Dermis lymphatic vessel endothelial cell (primary cell): ENCODE data around the gene USP5. TPM values are rescaled to one million over a fixed set of nuclear protein-coding genes. Genes with fewer than 3 reads are reported as not detected.

Experiments used
- total RNA-seq: library from RNA; depleted of rRNA; stranded (reverse); fragments of >200 nt; gene quantifications from 2 replicates; pipeline ENCODE4 v1.2.1, GENCODE V29; 2014

USP5 gene, protein sequence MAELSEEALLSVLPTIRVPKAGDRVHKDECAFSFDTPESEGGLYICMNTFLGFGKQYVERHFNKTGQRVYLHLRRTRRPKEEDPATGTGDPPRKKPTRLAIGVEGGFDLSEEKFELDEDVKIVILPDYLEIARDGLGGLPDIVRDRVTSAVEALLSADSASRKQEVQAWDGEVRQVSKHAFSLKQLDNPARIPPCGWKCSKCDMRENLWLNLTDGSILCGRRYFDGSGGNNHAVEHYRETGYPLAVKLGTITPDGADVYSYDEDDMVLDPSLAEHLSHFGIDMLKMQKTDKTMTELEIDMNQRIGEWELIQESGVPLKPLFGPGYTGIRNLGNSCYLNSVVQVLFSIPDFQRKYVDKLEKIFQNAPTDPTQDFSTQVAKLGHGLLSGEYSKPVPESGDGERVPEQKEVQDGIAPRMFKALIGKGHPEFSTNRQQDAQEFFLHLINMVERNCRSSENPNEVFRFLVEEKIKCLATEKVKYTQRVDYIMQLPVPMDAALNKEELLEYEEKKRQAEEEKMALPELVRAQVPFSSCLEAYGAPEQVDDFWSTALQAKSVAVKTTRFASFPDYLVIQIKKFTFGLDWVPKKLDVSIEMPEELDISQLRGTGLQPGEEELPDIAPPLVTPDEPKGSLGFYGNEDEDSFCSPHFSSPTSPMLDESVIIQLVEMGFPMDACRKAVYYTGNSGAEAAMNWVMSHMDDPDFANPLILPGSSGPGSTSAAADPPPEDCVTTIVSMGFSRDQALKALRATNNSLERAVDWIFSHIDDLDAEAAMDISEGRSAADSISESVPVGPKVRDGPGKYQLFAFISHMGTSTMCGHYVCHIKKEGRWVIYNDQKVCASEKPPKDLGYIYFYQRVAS
- 69.3 and 72.1 TPM in 2 replicates for total RNA-seq

GRCh38 chr12:6851921-6852650 lies at the start of gene USP5:
TSS of gene USP5 (plus strand) at chr12:6852150. CDS start at chr12:6852180, 30 bp downstream.

GRCh38 chr12:6821591-6822425 lies 30.1 kb upstream of the USP5 start, which contains the start of gene GPR162:
TSS of gene GPR162 (plus strand) at chr12:6821821. CDS start at chr12:6823899, 2,078 bp downstream.

GRCh38 chr12:6827982-6828780 lies 23.8 kb upstream of the USP5 start, which contains the start of gene P3H3:
TSS of gene P3H3 (plus strand) at chr12:6828407. CDS start at chr12:6828441, 34 bp downstream.

DNA sequence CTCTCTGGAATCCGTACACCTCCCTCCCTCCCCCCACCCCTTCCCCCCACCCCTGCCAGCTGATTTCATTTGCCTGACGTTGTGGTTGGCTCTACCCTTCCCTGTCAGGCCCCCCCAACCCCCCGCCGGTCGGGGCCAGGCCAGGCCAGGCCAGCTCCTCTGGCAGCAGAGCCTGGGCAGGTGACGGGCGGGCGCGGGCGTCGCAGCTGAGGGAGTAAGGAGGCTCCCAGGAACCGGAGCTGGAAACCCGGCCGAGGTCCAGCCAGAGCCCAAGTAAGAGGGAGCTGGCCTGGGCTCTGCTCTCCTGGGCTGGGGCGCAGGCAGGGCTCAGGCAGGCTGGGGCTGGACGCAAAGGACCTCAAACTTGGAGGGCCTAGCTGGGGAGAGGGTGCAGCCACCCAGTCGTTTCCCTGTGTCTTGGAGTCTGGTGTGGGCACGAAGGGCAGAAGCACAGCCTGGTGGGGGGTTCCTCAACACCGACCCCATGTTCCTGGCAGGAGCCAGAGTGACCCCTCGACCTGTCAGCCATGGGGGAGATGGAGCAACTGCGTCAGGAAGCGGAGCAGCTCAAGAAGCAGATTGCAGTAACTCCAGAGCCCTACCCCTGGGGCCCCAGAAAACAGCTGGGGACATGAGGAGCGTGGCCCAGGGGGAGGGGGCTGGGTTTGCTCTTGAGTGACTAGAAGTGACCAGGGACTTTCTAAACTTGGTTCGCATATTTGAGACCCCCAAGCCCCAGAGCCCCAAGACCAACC lies 11.0 kb upstream of the USP5 start, which contains the start of gene GNB3:
Gene GNB3 (plus strand): TSS at position 165 of the 755 bp plus-strand sequence. CDS start 363 bp downstream, at position 528.

GRCh38 chr12:6851153-6851920 lies 613 bp upstream of the USP5 start, which contains the start of gene CDCA3:
TSS of gene CDCA3 (minus strand) at chr12:6851286. CDS start at chr12:6850952, 334 bp downstream.

DNA sequence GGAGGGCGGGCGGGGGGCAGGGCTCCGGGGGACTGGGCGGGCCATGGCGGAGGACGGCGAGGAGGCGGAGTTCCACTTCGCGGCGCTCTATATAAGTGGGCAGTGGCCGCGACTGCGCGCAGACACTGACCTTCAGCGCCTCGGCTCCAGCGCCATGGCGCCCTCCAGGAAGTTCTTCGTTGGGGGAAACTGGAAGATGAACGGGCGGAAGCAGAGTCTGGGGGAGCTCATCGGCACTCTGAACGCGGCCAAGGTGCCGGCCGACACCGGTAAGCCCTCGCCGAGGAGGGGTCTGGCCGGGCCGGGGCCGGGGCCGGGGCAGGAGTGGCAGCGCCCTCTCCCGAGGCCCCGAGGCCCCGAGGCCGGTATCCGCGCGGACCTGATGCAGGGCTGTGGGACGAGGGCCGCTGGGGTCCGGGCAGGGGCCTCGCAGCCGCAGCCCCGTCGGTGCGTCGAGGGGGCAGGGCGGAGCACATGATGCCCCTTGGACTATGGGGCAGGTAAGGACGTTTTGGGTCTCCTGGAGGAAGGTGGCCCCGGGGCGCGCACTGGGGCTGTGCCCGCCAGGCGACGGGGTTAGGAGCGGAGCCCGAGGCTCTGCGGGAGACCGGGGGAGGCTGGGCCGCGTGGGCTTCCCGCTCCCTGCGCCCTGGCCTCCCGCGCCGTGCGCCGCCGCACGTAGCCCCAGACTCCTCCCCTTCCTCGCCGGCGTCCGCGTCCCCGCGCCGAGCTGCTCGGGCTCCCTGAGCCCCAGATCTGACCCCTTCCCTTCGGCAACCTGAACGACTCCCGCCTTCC lies 15.7 kb downstream of the USP5 start, which contains the start of gene TPI1:
Gene TPI1 (plus strand): TSS at position 119 of the 798 bp plus-strand sequence. CDS start 36 bp downstream, at position 155.

GRCh38 chr12:6873094-6874014 lies 21.4 kb downstream of the USP5 start, which contains the start of gene SPSB2:
TSS of gene SPSB2 (minus strand) at chr12:6873303. CDS start at chr12:6872901, 402 bp downstream.

DNA sequence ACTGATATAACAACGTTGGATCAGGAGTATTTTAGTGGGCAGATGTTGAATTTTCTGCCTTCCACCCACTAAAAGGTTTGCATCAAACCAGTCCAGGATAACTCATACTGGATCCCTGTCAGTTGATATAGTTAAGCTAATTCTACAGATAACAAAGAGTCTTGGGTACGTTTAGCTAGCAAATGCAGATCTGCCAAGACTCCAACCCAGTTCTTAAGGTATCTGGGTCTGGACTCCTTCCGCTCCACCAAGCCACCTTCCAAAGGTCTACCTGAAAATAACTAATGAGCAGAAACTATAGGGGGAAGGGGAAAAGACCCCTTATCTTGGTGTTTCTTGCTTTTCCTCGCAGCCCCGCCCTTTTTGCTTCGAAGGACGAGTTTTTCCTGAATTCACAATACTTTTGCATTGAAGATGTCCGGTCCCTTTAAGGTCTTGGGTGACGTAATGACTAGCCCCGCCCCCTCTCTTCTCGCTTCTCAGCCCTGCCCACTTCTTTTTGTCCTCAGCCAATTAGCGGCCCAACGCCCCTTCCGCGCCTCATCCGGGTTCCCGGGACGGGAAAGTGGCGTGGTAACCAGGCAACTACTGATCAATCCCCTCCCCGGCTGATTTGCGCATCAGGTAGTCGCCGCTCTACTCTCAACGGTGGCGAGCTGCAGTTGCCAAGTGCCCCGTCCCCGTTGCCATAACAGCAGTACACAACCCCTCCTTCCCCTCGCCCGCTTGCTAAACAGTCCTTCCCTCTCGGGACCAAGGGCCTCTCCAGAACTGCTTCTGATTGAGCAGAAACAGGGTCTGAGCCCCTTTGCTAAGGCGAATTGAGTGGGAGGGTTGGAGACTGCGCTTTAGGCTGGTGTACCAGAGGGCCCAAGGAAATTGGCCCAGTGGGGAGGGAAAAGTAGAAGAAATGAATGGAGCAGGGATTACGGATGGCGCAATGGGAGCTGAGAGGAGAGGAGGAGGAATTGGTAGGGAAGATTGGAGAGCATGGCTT lies 52.6 kb downstream of the USP5 start, which contains the start of gene LRRC23:
Gene LRRC23 (plus strand): TSS at position 543 of the 997 bp plus-strand sequence. CDS start 812 bp downstream, outside the sequence.

GRCh38 chr12:6914246-6914946 lies 62.4 kb downstream of the USP5 start, which contains the start of gene ENO2:
TSS of gene ENO2 (plus strand) at chr12:6914580. CDS start at chr12:6915833, 1,253 bp downstream.

Other genes with a start within 250 kb of the USP5 start
- 201 and 235 TPM in 2 replicates for gene CHD4, start 244.8 kb upstream of the USP5 start, total RNA-seq
- under 0.01 TPM in 1 of 2 replicates, not detected in the other for gene LPAR5, start 216.2 kb upstream of the USP5 start, total RNA-seq
- 0.33 and 0.43 TPM in 2 replicates for gene ACRBP, start 204.7 kb upstream of the USP5 start, total RNA-seq
- 48.1 and 53.3 TPM in 2 replicates for gene ING4, start 189.0 kb upstream of the USP5 start, total RNA-seq
- 7.8 and 8.0 TPM in 2 replicates for gene ZNF384, start 162.8 kb upstream of the USP5 start, total RNA-seq
- not detected in 2 replicates for gene PIANP, start 151.3 kb upstream of the USP5 start, total RNA-seq
- 43.1 and 45.3 TPM in 2 replicates for gene COPS7A, start 128.1 kb upstream of the USP5 start, total RNA-seq
- gene MLF2, start 99.0 kb upstream of the USP5 start, total RNA-seq: 68.2 and 71.3 TPM in 2 replicates
- 46.1 and 57.2 TPM in 2 replicates for gene PTMS, start 85.8 kb upstream of the USP5 start, total RNA-seq
- 0.09 and 0.22 TPM in 2 replicates for gene LAG3, start 79.6 kb upstream of the USP5 start, total RNA-seq
- gene CD4, start 62.6 kb upstream of the USP5 start, total RNA-seq: not detected in 2 replicates
- 0.09 and 0.22 TPM in 2 replicates for gene GPR162, start 30.3 kb upstream of the USP5 start, total RNA-seq
- gene P3H3, start 23.7 kb upstream of the USP5 start, total RNA-seq: 10.2 and 10.9 TPM in 2 replicates
- 0.11 and 0.26 TPM in 2 replicates for gene GNB3, start 11.2 kb upstream of the USP5 start, total RNA-seq
- 2.7 and 3.4 TPM in 2 replicates for gene CDCA3, start 864 bp upstream of the USP5 start, total RNA-seq
- gene TPI1, start 15.4 kb downstream of the USP5 start, total RNA-seq: 630 and 802 TPM in 2 replicates
- 3.4 and 4.2 TPM in 2 replicates for gene SPSB2, start 21.2 kb downstream of the USP5 start, total RNA-seq
- 2.0 and 3.8 TPM in 2 replicates for gene LRRC23, start 52.7 kb downstream of the USP5 start, total RNA-seq
- 0.60 and 1.1 TPM in 2 replicates for gene ENO2, start 62.4 kb downstream of the USP5 start, total RNA-seq
- gene ATN1, start 75.8 kb downstream of the USP5 start, total RNA-seq: 5.5 and 5.8 TPM in 2 replicates
- not detected in 2 replicates for gene RNU7-1, start 91.7 kb downstream of the USP5 start, total RNA-seq
- gene C12orf57, start 91.9 kb downstream of the USP5 start, total RNA-seq: 163 and 168 TPM in 2 replicates
- 3.3 and 3.5 TPM in 2 replicates for gene PTPN6, start 99.2 kb downstream of the USP5 start, total RNA-seq
- 147 and 175 TPM in 2 replicates for gene PHB2, start 118.5 kb downstream of the USP5 start, total RNA-seq
- gene EMG1, start 118.8 kb downstream of the USP5 start, total RNA-seq: 26.4 and 33.7 TPM in 2 replicates
- gene LPCAT3, start 166.3 kb downstream of the USP5 start, total RNA-seq: 9.4 and 10.8 TPM in 2 replicates
- 0.09 and 0.65 TPM in 2 replicates for gene C1S, start 208.6 kb downstream of the USP5 start, total RNA-seq
- gene C1R, start 240.3 kb downstream of the USP5 start, total RNA-seq: 0.43 and 1.5 TPM in 2 replicates